ENCODE data around the gene HTR7. TPM values are rescaled to one million over a fixed set of nuclear protein-coding genes. Genes with fewer than 3 reads are reported as not detected.

Gene HTR7

DNA sequence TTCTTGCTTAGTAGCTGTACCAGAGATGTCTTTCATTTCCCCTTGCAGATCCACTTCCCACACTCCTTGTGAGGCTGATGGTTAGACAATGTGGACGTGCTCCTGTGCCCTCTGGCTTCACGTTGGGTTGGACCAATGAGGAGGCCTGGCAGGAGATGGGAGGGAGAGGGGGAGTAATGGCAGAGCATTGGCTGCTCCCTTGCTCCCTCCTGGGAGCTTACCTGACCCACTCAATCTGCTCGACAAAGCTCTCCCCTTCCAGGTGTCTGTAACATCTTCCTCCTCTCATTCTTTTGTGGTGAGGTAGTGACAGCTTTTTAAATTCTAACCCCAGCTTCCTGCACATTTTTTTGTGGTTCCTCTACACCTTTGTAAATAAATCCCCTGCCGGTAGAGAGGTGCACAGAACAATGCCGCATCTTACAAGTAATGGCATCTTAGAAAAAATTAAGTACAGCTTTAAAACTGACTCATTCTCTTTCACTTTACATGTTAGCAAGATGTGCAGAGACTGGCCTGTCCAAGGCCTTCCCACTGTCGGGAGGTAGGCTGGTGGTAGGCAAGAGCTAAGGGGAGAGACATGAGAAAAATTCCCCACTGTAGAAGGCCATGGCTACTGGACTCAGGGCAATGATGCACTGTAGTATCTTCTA lies 134.3 kb downstream of the HTR7 start:
- Histone ChIP-seq H3K9me3 (replicated peaks; ENCODE audit: low read length) (no peaks in the 10 kb centered on the region), H3K4me1 (ENCODE audit: control insufficient read depth, insufficient read depth, low read length) (no peaks in the 10 kb centered on the region), H3K9ac (ENCODE audit: low read depth, low read length) (no peak overlapping the region), H3K27me3 (ENCODE audit: control insufficient read depth, insufficient read depth, low read length) (no peaks in the 10 kb centered on the region), H3K4me3 (ENCODE audit: low read length) (no peak overlapping the region), H3K4me2 (ENCODE audit: low read length) (no peak overlapping the region), H3K36me3 (ENCODE audit: insufficient read depth, low read length) (no peaks in the 10 kb centered on the region)

DNA sequence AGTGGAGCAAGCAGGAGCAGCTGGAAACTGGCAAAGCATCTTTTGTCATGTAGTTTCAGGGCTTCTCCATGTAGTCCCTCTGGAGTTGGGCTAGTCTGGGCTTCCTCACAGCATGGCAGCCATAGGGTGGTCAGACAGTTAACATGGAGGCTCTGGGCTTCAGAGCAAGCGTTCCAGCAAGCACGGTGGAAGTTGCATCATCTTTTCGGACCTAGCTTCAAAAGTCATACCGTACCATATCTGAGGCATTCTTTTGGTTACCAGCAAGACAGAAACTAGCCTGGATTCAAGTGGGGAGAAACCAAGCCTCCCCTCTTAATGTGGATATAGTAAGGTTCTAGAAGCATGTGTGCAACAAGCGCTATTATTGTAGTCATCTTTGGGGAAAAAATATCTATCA lies 135.0 kb downstream of the HTR7 start:
- no peak overlapping the region for H3K4me3 ChIP-seq (ENCODE audit: low read length)
- H3K9ac ChIP-seq (ENCODE audit: low read depth, low read length): no peak overlapping the region
- no peaks in the 10 kb centered on the region for H3K9me3 ChIP-seq (replicated peaks; ENCODE audit: low read length)
- no peaks in the 10 kb centered on the region for H3K27me3 ChIP-seq (ENCODE audit: control insufficient read depth, insufficient read depth, low read length)
- no peaks in the 10 kb centered on the region for H3K4me1 ChIP-seq (ENCODE audit: control insufficient read depth, insufficient read depth, low read length)
- no peaks in the 10 kb centered on the region for H3K36me3 ChIP-seq (ENCODE audit: insufficient read depth, low read length)
- H3K4me2 ChIP-seq (ENCODE audit: low read length): no peak overlapping the region

DNA sequence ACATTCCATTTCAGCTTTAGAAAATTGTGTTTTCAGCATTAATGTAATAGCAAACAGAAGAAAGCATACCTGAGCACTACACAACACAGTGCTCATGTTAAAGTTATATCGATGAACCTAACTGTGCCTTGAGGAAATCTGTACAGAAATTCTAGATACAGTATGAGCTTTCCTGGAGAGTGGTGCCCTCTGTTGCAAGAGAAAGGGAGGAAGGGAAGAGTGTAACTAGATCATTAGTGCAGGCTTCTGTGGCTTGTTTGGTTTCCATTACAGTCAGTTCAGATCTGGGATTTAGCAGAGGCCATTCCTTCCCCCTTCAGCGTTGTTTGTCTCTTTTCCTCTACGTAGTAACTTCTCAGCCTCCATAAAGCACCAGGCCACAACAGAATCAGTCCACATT lies 139.7 kb downstream of the HTR7 start:
- Histone ChIP-seq H3K4me1 (ENCODE audit: control insufficient read depth, insufficient read depth, low read length) (no peaks in the 10 kb centered on the region), H3K9me3 (replicated peaks; ENCODE audit: low read length) (no peaks in the 10 kb centered on the region), H3K36me3 (ENCODE audit: insufficient read depth, low read length) (no peaks in the 10 kb centered on the region), H3K9ac (ENCODE audit: low read depth, low read length) (no peak overlapping the region), H3K4me2 (ENCODE audit: low read length) (no peak overlapping the region), H3K27me3 (ENCODE audit: control insufficient read depth, insufficient read depth, low read length) (peaks cover 6% of the 10 kb centered on the region), H3K4me3 (ENCODE audit: low read length) (no peak overlapping the region)

DNA sequence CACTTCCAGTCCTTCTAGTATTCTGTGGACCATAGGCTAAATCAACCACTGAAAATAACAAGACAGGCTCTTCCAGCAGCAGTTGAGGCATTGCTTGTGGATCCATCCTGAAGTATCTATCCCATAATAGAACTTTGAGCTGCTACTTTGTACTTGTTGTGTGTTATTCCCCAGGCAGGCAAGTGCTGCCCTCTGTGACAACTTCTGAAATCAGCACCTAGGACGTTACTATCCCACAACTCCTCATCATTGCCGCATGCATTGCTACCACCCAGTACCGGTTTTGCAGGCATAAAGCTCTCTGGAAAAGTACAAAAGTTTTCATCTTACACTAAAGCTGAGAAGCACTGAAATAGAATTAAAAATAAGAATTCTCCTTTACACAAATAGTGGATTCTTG lies 145.3 kb downstream of the HTR7 start:
- no peak overlapping the region for H3K9ac ChIP-seq (ENCODE audit: low read depth, low read length)
- no peak overlapping the region for H3K4me2 ChIP-seq (ENCODE audit: low read length)
- peaks cover 24% of the 10 kb centered on the region for H3K27me3 ChIP-seq (ENCODE audit: control insufficient read depth, insufficient read depth, low read length)
- H3K4me3 ChIP-seq (ENCODE audit: low read length): no peak overlapping the region
- H3K36me3 ChIP-seq (ENCODE audit: insufficient read depth, low read length): no peaks in the 10 kb centered on the region
- H3K9me3 ChIP-seq (replicated peaks; ENCODE audit: low read length): no peaks in the 10 kb centered on the region
- no peaks in the 10 kb centered on the region for H3K4me1 ChIP-seq (ENCODE audit: control insufficient read depth, insufficient read depth, low read length)

DNA sequence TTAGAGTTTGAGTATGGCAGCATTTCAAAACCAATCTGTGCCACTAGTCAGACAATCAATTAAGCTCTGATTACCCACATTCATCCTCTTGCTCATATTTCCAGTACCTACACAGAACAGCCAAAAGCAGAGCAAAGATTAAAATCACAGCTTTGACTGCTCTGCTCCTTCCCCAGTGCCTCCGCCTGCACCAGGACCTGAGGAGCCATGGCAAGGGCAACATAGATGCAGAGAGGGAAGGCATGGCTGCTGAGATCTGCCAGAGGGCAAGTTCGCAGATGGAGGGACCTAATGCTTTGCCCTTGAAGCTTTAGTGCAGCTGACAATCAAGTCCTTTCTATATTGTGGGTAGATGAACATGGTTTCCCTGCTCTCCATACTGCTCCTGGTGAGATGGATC lies 148.1 kb downstream of the HTR7 start:
- Histone ChIP-seq H3K4me3 (ENCODE audit: low read length) (no peak overlapping the region), H3K36me3 (ENCODE audit: insufficient read depth, low read length) (no peaks in the 10 kb centered on the region), H3K9ac (ENCODE audit: low read depth, low read length) (no peak overlapping the region), H3K9me3 (replicated peaks; ENCODE audit: low read length) (no peaks in the 10 kb centered on the region), H3K4me2 (ENCODE audit: low read length) (no peak overlapping the region), H3K27me3 (ENCODE audit: control insufficient read depth, insufficient read depth, low read length) (peaks cover 17% of the 10 kb centered on the region), H3K4me1 (ENCODE audit: control insufficient read depth, insufficient read depth, low read length) (no peaks in the 10 kb centered on the region)

DNA sequence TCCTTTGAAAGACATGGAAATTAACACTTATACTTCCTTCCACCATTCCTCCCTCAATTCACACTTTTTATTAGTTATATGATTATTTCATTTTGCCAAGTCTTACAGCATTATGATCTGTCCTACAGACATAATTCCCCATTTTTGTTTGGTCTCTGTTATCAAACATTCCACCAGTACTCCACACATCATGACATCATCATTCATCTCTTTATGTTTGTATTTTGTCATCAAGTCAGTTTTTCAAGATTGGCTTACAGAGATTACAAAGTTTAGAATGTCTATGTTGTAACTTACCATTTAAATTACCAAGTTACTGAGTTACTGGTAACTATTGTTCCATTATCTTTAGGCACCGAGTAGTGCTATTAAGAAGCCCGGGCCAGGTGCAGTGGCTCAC lies 150.2 kb downstream of the HTR7 start:
- Histone ChIP-seq H3K4me1 (ENCODE audit: control insufficient read depth, insufficient read depth, low read length) (no peaks in the 10 kb centered on the region), H3K9ac (ENCODE audit: low read depth, low read length) (no peak overlapping the region), H3K27me3 (ENCODE audit: control insufficient read depth, insufficient read depth, low read length) (peaks cover 20% of the 10 kb centered on the region), H3K9me3 (replicated peaks; ENCODE audit: low read length) (no peaks in the 10 kb centered on the region), H3K4me3 (ENCODE audit: low read length) (no peak overlapping the region), H3K36me3 (ENCODE audit: insufficient read depth, low read length) (no peaks in the 10 kb centered on the region), H3K4me2 (ENCODE audit: low read length) (no peak overlapping the region)

DNA sequence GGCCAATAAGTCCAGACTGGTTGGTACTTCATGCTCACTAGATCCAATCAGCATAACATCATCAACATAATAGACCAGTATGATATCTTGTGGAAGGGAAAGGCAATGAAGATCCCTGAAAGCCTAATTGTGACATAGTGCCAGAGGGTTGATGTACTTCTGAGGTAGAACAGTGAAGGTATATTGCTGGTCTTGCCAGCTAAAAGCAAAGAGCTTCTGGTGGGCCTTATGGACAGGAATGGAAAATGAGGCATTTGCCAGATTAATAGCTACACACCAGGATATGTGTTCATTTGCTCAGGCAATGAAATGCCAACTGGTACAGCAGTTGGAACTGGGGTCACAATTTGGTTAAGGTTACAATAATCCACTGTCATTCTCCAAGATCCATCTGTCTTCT lies 156.4 kb downstream of the HTR7 start:
- Histone ChIP-seq H3K4me1 (ENCODE audit: control insufficient read depth, insufficient read depth, low read length) (no peaks in the 10 kb centered on the region), H3K4me3 (ENCODE audit: low read length) (no peak overlapping the region), H3K4me2 (ENCODE audit: low read length) (no peak overlapping the region), H3K9me3 (replicated peaks; ENCODE audit: low read length) (no peaks in the 10 kb centered on the region), H3K27me3 (ENCODE audit: control insufficient read depth, insufficient read depth, low read length) (peaks cover 5% of the 10 kb centered on the region), H3K9ac (ENCODE audit: low read depth, low read length) (no peak overlapping the region), H3K36me3 (ENCODE audit: insufficient read depth, low read length) (no peaks in the 10 kb centered on the region)

DNA sequence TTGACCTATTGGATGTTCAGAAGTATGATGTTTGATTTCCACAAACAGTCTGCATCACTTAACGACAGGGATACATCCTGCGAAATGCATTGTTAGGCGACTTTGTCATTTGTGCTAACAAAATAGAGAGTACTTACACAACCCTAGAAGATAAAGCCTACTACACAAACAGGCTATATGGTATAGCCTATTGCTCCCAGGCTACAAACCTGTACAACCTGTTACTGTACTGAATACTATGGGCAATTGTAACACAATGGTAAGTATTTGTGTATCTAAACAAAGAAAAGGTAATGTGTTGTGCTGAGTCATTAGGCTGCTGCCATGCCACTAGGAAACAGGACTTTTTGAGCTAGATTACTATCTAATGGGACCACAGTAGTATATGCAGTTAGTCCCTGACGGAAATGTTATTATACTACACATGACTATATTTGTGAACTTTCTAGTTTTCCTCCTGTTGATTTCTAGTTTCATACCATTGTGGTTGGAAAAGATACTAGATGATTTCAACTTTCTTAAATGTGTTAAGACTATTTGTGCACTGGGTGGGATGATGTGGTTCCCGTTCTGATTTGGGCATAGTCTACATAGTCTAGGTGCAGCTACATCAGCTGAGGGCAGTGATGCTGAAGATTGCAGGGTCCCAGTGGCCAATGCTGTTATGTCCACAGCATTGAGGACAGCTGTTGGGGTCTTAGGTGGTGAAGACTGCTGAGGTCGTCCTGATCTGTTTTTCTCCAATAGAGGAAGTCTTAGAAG lies 161.7 kb downstream of the HTR7 start:
- Histone ChIP-seq H3K9ac (ENCODE audit: low read depth, low read length) (no peak overlapping the region), H3K36me3 (ENCODE audit: insufficient read depth, low read length) (no peaks in the 10 kb centered on the region), H3K4me2 (ENCODE audit: low read length) (no peak overlapping the region), H3K27me3 (ENCODE audit: control insufficient read depth, insufficient read depth, low read length) (peaks cover 8% of the 10 kb centered on the region), H3K4me3 (ENCODE audit: low read length) (no peak overlapping the region), H3K4me1 (ENCODE audit: control insufficient read depth, insufficient read depth, low read length) (no peaks in the 10 kb centered on the region), H3K9me3 (replicated peaks; ENCODE audit: low read length) (no peaks in the 10 kb centered on the region)

Small RNA genes lying within 50 kb of the gene (small RNA-seq; reads per million reads assigned to genes)
- gene RF00019: not detected

Data from skeletal muscle satellite cell (primary cell).